HG03039 (cell line): ENCODE measurements around the gene DDHD1.

Source experiments
- ATAC-seq: cut with Tn5 transposase; IDR thresholded peaks from one replicate; pipeline ENCODE4 v1.9.1; 2021; ENCODE audit warnings: mild to moderate bottlenecking, moderate library complexity; ENCODE audit not compliant: unreplicated experiment

Gene DDHD1

DNA sequence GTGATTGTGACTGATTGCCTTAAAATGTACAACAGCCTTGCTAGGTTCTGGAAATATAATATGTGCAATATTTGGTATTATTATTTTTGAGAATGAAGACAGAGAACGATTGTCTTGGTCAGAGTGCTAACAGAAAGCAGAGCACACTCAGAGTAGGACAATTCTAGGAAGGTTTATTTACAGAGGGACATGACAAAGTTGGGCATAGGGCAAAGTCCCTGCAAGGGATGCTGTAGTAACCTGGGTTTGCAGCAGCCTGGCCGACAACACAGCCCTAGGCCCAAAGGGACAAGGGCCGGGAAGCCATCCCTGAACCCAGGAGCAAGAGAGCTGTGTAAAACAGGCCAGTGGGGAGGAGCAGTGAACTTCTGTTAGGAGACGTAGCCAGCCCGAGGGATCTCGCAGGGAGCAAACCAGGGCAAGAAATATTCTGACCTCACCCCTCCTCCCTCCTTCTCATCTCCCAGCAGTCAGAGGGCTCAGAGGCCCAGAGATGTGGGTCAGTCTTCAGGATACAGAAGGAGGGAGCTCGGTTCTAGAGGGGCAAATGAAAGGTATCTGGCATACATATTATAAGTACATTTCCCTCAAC is 151.2 kb downstream of the DDHD1 start:
- ATAC-seq: no peak

DNA sequence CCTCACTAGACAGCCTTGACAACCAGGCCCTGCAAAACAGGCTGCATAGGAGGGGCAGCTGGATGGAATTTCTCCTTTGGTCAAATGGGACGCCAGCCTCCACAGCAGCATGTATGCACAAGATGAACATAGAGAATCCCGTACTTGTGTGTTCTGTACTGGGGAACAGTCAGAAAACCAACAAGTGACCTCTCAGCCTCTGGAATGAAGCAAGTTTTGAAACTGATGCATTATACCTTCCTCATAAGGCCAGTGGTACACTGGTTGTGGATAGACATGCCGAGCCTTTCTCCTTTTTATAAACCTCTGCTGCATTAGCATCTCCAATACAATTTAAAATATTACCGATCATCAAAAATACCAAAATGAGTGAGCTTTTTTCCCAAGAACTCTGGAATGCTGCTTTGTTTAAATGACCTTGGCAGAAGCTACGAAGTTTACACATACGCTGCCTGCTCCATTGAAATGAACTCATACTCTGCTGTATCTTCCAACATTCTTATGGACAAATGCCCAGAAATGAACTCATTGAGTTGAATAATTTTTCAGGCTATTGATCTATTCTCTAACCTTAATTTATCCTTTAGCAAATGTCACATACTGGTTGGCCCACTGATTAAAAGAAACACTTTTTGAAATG is 154.6 kb downstream of the DDHD1 start:
- ATAC-seq: no peak

DNA sequence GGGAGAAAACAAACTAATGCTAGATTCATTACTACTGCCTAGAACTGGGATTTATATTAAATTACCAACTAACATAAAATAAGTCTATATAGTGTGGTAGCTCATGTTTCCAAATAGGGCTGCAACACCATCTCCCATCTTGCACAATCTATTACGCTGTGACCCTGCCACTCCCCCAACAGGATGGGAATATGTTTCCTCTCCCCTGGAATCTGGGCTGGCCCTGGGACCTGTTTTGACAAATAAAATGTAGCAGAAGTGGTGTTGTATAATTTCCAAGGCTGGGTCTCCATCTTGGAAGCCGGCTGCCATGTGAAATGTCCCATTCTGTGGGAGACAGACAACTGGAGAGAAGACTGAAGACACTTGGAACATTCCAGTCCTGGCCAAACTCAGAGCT is 156.6 kb downstream of the DDHD1 start:
- ATAC-seq: no peak

DNA sequence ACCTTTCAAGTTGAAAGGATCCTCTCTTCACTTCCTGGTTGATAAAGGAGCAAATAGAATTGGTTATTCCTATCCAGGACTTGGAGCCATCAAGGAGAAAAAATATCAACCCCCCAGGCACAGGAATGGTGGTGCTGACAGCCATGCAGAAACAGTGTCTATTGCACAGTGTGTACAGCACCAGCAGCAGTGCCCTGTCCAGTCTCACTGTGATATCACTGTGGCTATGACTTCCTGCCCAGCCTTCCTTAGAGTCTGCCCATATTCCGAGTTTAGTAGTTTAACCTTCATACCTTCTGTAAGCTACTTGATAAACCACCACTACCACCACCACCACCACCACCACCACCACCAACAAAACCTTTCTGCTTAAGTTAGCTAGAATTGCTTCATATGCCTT is 157.1 kb downstream of the DDHD1 start:
- ATAC-seq: no peak

DNA sequence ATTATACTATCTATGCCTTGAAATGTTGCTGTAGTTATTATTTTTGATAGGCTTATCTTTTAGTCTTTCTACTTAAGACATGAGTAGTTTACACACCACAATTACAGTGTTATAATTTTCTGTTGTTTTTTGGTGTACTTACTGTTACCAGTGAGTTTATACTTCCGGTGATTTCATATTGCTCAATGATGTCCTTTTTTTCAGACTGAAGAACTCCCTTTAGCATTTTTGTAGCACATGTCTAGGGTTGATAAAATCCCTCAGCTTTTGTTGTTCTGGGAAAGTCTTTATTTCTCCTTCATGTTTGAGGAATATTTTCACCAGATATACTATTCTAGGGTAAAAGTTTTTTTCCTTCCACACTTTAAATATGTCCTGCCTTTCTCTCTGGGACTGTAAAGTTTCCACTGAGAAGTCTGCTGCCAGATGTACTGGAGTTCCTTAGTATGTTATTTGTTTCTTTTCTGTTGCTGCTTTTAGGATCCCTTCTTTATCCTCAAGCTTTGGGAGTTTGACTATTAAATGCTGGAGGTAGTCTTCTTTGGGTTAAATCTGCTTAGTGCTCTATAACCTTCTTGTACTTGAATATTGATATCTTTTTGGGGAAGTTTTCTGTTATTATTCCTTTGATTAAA is 160.8 kb downstream of the DDHD1 start:
- no peak for ATAC-seq

DNA sequence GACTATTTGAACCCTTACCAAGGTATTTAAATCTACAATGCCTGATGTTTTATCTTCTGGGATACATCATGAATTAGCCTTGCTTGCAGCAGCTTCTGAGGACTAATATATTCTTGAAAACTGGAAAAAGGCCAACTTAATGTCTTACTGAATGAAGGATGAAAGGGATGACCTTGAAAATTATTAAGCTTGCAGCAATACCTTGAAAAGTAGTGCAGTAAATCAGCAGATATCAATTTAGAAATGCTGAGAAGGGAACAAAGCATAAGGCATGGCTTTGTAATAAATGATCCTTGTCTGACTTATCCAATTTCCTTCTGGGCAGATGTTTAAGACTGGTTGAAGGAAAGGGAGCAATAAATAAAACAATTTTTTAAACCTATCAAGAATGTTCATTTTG is 165.0 kb downstream of the DDHD1 start:
- no peak for ATAC-seq

DNA sequence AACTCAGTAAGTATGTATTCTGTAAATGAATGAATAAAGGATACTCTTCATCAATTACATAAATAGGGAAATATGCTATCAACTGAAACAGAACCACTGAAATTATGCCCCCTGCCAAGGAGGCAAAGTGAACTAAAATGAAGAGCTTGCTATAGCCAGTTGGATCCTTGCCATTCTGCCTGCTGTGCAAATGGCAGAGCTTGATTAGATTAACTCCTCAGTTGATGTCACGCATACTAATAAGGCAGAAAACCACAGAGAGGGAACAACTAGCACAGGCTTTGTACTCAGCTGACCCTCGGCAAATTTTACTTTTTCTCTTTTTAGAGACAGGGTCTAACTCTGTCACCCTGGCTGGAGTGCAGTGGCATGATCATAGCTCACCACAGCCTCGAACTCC is 165.6 kb downstream of the DDHD1 start:
- ATAC-seq: no peak

DNA sequence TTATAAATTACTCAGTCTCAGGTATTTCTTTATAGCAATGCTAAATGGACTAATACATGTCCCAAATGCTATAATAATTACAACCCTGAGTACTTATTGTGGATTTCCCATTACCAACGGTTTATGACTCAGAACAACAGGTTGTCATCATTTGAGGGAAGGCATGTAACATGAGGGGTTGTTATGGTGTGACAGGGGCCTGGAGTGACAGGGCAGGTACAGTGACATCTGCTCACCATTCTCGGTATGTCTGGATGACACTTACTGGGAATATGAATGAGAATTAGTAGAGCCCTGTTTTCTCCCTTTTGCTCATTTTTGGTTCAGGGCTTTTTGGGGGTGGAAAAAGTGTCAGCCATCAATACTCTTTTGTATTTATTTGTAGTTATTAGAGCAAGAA is 166.1 kb downstream of the DDHD1 start:
- no peak for ATAC-seq
